ENCODE measurements around the gene NR3C2. TPM values are rescaled to one million over a fixed set of nuclear protein-coding genes. Genes with fewer than 3 reads are reported as not detected.

Gene NR3C2
- total and polyA plus RNA-seq, 7 donors, result 0.70 to 17.9 (median 7.5) TPM

DNA sequence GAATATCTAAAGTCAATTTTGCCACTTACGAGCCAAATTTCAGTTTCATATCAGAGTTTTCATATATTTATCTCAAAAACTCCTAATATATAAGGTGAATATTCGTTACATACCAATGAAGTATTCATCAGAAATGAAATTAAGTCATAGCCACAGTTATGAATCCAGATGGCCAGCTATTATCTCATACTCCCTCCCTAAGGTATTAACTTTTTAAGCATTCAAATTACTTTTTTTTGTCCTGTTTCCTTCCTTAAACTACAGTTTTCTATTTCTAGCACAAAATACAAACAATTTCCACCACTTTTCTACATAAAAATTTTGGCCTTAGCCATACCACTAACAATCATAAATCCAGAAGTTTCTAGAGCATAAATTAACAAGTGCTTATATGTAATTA, 13.0 kb downstream of the NR3C2 start:
- no peak for TF ChIP-seq CTCF (IDR thresholded peaks at IDR 0.05)
- intact Hi-C loops (cut with DNase I), result no loop called here
- Histone ChIP-seq H3K9me3 (no peaks in the 10 kb centered on the region), H3K4me1 (peaks cover 40% of the 10 kb centered on the region), H3K36me3 (ENCODE audit: insufficient read depth in 1 of 2, low read depth in 1 of 2) (peaks cover 0 to 2% of the 10 kb centered on the region in 2 donors), H3K27ac (no peak overlapping the region), H3K4me3 (no peak overlapping the region), H3K27me3 (ENCODE audit: insufficient read depth in 3 of 3, low read length in 2 of 3) (no peaks in the 10 kb centered on the region)
- DNase-seq (no peak), ATAC-seq (no peak)
- WGBS, 3 donors, result 82 to 89% (median 84%) methylated on average over 2 of the region's 2 CpGs

DNA sequence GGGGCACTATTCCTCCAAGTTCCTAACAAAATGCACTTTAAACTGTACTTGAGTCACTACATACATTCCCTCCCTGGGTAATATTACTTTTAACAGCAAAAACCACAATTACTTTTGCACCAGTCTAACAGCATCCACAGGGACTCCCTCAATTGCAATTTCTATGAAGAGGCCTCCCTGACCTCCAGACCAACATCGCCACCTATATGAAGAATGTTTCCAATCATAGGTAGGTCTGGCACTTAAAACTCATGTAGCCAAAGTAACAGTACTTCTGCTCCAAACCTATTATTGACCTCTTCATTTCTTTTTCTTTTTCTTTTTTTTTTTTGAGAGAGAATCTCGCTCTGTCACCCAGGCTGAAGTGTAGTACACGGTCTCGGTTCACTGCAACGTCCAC, 15.6 kb downstream of the NR3C2 start:
- intact Hi-C loops (cut with DNase I), result no loop called here
- no peak for TF ChIP-seq CTCF (IDR thresholded peaks at IDR 0.05)
- 97 to 99% (median 97%) methylated on average over 5 of the region's 5 CpGs for WGBS, 3 donors

GRCh38 chr4:148425327-148426110, 16.7 kb downstream of the NR3C2 start:
- Histone ChIP-seq H3K4me3 (no peak overlapping the region), H3K9me3 (no peaks in the 10 kb centered on the region), H3K4me1 (peaks cover 18% of the 10 kb centered on the region), H3K27me3 (ENCODE audit: insufficient read depth in 3 of 3, low read length in 2 of 3) (no peaks in the 10 kb centered on the region), H3K27ac (no peak overlapping the region), H3K36me3 (ENCODE audit: insufficient read depth in 1 of 2, low read depth in 1 of 2) (peaks cover 0 to 2% of the 10 kb centered on the region in 2 donors)
- intact Hi-C loops (cut with DNase I), result no loop called here
- ATAC-seq (no peak), DNase-seq (no peak)
- TF ChIP-seq CTCF (IDR thresholded peaks at IDR 0.05), result no peak
- 47 to 79% (median 52%) methylated on average over 5 of the region's 5 CpGs for WGBS, 3 donors

More for the DNA sequence above, 15.6 kb downstream of the NR3C2 start:
- DNase-seq (no peak), ATAC-seq (no peak)
- H3K27ac ChIP-seq, result no peak overlapping the region
- no peaks in the 10 kb centered on the region for H3K27me3 ChIP-seq (ENCODE audit: insufficient read depth in 3 of 3, low read length in 2 of 3)
- peaks cover 0 to 2% of the 10 kb centered on the region in 2 donors for H3K36me3 ChIP-seq (ENCODE audit: insufficient read depth in 1 of 2, low read depth in 1 of 2)
- peaks cover 22% of the 10 kb centered on the region for H3K4me1 ChIP-seq
- H3K4me3 ChIP-seq, result no peak overlapping the region
- H3K9me3 ChIP-seq, result no peaks in the 10 kb centered on the region

DNA sequence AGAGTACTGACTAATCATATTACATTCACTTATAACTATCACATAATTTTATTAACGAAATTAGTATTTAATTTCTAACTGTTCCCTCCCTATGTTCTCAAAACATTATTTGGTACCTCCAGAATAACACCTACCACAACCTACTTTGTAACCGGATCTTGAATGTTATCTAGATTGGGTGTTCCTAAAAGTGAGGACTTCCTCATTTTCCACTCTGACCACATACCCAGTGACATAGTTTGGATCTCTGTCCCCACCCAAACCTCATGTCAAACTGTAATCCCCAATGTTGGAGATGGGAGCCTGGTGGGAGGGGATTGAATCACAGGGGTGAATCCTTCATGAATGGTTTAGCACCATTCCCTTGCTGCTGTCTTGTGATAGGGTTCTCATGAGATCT, 21.8 kb downstream of the NR3C2 start:
- whole genome bisulfite sequencing, 3 donors, result 48 to 67% (median 50%) methylated on average over 2 of the region's 2 CpGs
- peaks cover 17% of the 10 kb centered on the region for H3K4me1 ChIP-seq
- TF ChIP-seq CTCF (IDR thresholded peaks at IDR 0.05), result no peak
- no peak overlapping the region for H3K4me3 ChIP-seq
- intact Hi-C loops (cut with DNase I), result no loop called here
- ATAC-seq (no peak), DNase-seq (no peak)
- no peaks in the 10 kb centered on the region for H3K36me3 ChIP-seq (ENCODE audit: insufficient read depth in 1 of 2, low read depth in 1 of 2)
- no peak overlapping the region for H3K27ac ChIP-seq
- H3K27me3 ChIP-seq (ENCODE audit: insufficient read depth in 3 of 3, low read length in 2 of 3), result no peaks in the 10 kb centered on the region
- H3K9me3 ChIP-seq, result no peaks in the 10 kb centered on the region
